SW 1271 (cell line): Measurements from ENCODE around the gene TAGLN2.
"Not testable (repeated sequence)": the region's sequence is repeated elsewhere in the genome, so short reads cannot be mapped to it uniquely, and the experiment has no call there.

Experiments used
- DNase-seq, 2 experiments: peaks; one replicate each; lab custom pipeline; 2025; lab: John Stamatoyannopoulos, UW

Gene TAGLN2

GRCh38 chr1:159921251-159921650 is 4.1 kb downstream of the TAGLN2 start:
- DNase-seq: no peak

GRCh38 chr1:159920651-159921050 is 4.7 kb downstream of the TAGLN2 start:
- no peak for DNase-seq

GRCh38 chr1:159920202-159920601 is 5.1 kb downstream of the TAGLN2 start:
- DNase-seq: no peak

- DNase-seq: no peak
Measured at GRCh38 chr1:159919236-159919865, 6.0 kb downstream of the TAGLN2 start.

GRCh38 chr1:159918352-159919200 is 6.7 kb downstream of the TAGLN2 start:
- no peak for DNase-seq

GRCh38 chr1:159917533-159918351 is 7.6 kb downstream of the TAGLN2 start:
- DNase-seq: no peak

GRCh38 chr1:159916242-159917051 is 8.9 kb downstream of the TAGLN2 start:
- DNase-seq: peak; percentile 69 to 83

GRCh38 chr1:159915571-159916241 is 9.6 kb downstream of the TAGLN2 start:
- DNase-seq: no peak

GRCh38 chr1:159914252-159915018 is 10.9 kb downstream of the TAGLN2 start:
- no peak for DNase-seq

- DNase-seq: no peak
Measured at GRCh38 chr1:159913451-159914192, 11.7 kb downstream of the TAGLN2 start.

GRCh38 chr1:159911326-159912070 is 13.8 kb downstream of the TAGLN2 start:
- no peak for DNase-seq

GRCh38 chr1:159908031-159908940 is 17.0 kb downstream of the TAGLN2 start:
- no peak for DNase-seq

- no peak for DNase-seq
Measured at GRCh38 chr1:159906960-159907359, 18.3 kb downstream of the TAGLN2 start.

GRCh38 chr1:159904036-159904435 is 21.3 kb downstream of the TAGLN2 start:
- not testable (repeated sequence) for DNase-seq

GRCh38 chr1:159902541-159902940 is 22.8 kb downstream of the TAGLN2 start:
- DNase-seq: no peak

- DNase-seq: no peak
Measured at GRCh38 chr1:159900755-159901360, 24.4 kb downstream of the TAGLN2 start.

- DNase-seq: no peak
Measured at GRCh38 chr1:159900086-159900680, 25.1 kb downstream of the TAGLN2 start, which contains the start of gene CFAP45. Gene CFAP45, minus strand, starts transcription at chr1:159900165. Its CDS starts 67 bp downstream, at chr1:159900098.
